ENCODE data around the gene KHK. TPM values are rescaled to one million over a fixed set of nuclear protein-coding genes. Genes with fewer than 3 reads are reported as not detected.

Gene KHK
- total RNA-seq, 2 experiments from 2014 or later: 6.7 to 9.5 TPM

DNA sequence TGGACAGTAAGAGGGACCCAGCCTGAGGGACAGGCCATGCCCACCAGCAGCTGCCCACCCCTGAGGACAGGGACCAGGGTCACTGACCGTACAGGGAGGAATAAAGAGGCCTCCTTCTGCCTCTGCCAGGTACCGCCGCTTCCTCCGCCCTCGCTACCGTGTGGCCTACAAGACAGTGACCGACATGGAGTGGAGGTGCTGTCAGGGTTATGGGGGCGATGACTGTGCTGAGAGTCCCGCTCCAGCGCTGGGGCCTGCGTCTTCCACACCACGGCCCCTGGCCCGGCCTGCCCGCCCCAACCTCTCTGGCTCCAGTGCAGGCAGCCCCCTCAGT, 6.0 kb upstream of the KHK start:
- TF ChIP-seq, protein P1, sequence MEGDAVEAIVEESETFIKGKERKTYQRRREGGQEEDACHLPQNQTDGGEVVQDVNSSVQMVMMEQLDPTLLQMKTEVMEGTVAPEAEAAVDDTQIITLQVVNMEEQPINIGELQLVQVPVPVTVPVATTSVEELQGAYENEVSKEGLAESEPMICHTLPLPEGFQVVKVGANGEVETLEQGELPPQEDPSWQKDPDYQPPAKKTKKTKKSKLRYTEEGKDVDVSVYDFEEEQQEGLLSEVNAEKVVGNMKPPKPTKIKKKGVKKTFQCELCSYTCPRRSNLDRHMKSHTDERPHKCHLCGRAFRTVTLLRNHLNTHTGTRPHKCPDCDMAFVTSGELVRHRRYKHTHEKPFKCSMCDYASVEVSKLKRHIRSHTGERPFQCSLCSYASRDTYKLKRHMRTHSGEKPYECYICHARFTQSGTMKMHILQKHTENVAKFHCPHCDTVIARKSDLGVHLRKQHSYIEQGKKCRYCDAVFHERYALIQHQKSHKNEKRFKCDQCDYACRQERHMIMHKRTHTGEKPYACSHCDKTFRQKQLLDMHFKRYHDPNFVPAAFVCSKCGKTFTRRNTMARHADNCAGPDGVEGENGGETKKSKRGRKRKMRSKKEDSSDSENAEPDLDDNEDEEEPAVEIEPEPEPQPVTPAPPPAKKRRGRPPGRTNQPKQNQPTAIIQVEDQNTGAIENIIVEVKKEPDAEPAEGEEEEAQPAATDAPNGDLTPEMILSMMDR (IDR thresholded peaks at IDR 0.05): no peak
- Mint-ChIP-seq H3K4me1 (ENCODE audit: low read depth) (peaks cover 34% of the 10 kb centered on the region), H3K36me3 (ENCODE audit: low read depth) (no peaks in the 10 kb centered on the region), H3K9me3 (no peaks in the 10 kb centered on the region), H3K4me3 (peak overlapping the region; percentile 64), H3K27me3 (no peaks in the 10 kb centered on the region), H3K27ac (peak overlapping the region; percentile 97)
- ATAC-seq (no peak), DNase-seq (no peak)
- CTCF ChIA-PET: interaction anchor here (0.6 to 4.1 kb wide), 8 partner anchors 8 to 518 kb away, joined by 3 to 26 read pairs (median 3); partner anchors contain the start of genes AGBL5, OST4 and PREB
- POLR2A ChIA-PET: interaction anchor here (1.0 to 6.1 kb wide), 4 partner anchors 7 to 137 kb away, joined by 3 to 40 read pairs (median 5); partner anchors contain the start of genes CAD and OST4
- intact Hi-C loops (cut with micrococcal nuclease): no loop called here

DNA sequence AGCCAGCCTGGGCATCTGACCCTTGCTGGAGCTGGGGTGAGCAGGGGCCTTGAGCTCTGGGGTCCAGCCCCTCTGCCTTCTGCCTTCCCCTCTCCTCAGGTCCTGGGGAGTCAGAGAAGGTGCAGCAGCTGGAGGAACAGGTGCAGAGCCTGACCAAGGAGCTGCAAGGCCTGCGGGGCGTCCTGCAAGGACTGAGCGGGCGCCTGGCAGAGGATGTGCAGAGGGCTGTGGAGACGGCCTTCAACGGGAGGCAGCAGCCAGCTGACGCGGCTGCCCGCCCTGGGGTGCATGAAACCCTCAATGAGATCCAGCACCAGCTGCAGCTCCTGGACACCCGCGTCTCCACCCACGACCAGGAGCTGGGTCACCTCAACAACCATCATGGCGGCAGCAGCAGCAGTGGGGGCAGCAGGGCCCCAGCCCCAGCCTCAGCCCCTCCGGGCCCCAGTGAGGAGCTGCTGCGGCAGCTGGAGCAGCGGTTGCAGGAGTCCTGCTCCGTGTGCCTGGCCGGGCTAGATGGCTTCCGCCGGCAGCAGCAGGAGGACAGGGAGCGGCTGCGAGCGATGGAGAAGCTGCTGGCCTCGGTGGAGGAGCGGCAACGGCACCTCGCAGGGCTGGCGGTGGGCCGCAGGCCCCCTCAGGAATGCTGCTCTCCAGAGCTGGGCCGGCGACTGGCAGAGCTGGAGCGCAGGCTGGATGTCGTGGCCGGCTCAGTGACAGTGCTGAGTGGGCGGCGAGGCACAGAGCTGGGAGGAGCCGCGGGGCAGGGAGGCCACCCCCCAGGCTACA, 4.4 kb upstream of the KHK start:
- TF ChIP-seq, protein P1 (IDR thresholded peaks at IDR 0.05): no peak
- Mint-ChIP-seq H3K4me3 (no peak overlapping the region), H3K27me3 (no peaks in the 10 kb centered on the region), H3K4me1 (ENCODE audit: low read depth) (peaks cover 29% of the 10 kb centered on the region), H3K27ac (peak overlapping the region; percentile 97), H3K9me3 (no peaks in the 10 kb centered on the region), H3K36me3 (ENCODE audit: low read depth) (no peaks in the 10 kb centered on the region)
- POLR2A ChIA-PET: interaction anchor here (0.9 to 6.1 kb wide), 7 partner anchors 9 to 136 kb away, joined by 3 to 40 read pairs (median 6); partner anchors contain the start of genes CAD and OST4
- ATAC-seq: no peak
- intact Hi-C loops (cut with micrococcal nuclease): no loop called here
- CTCF ChIA-PET: interaction anchor here (0.8 to 4.1 kb wide), 7 partner anchors 10 to 109 kb away, joined by 3 to 26 read pairs (median 3); partner anchors contain the start of genes AGBL5, OST4 and PREB
- DNase-seq: no peak

DNA sequence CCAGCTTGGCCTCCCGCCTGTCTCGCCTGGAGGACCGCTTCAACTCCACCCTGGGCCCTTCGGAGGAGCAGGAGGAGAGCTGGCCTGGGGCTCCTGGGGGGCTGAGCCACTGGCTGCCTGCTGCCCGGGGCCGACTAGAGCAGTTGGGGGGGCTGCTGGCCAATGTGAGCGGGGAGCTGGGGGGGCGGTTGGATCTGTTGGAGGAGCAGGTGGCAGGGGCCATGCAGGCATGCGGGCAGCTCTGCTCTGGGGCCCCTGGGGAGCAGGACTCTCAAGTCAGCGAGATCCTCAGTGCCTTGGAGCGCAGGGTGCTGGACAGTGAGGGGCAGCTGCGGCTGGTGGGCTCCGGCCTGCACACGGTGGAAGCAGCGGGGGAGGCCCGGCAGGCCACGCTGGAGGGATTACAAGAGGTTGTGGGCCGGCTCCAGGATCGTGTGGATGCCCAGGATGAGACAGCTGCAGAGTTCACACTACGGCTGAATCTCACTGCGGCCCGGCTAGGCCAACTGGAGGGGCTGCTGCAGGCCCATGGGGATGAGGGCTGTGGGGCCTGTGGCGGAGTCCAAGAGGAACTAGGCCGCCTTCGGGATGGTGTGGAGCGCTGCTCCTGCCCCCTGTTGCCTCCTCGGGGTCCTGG, 3.7 kb upstream of the KHK start:
- ChIA-PET CTCF (interaction anchor here (0.8 to 4.1 kb wide), 5 partner anchors 11 to 66 kb away, joined by 3 to 26 read pairs (median 3); partner anchors contain the start of genes AGBL5, OST4 and PREB), POLR2A (interaction anchor here (0.9 to 6.1 kb wide), 6 partner anchors 9 to 129 kb away, joined by 3 to 40 read pairs (median 4); partner anchors contain the start of genes ATRAID, OST4 and SLC5A6)
- Mint-ChIP-seq H3K27ac (peak overlapping the region; percentile 38), H3K4me1 (ENCODE audit: low read depth) (peaks cover 34% of the 10 kb centered on the region), H3K9me3 (no peaks in the 10 kb centered on the region), H3K4me3 (no peak overlapping the region), H3K36me3 (ENCODE audit: low read depth) (no peaks in the 10 kb centered on the region), H3K27me3 (no peaks in the 10 kb centered on the region)
- intact Hi-C loops (cut with micrococcal nuclease): no loop called here
- ATAC-seq (no peak), DNase-seq (no peak)
- TF ChIP-seq, protein P1 (IDR thresholded peaks at IDR 0.05): no peak

DNA sequence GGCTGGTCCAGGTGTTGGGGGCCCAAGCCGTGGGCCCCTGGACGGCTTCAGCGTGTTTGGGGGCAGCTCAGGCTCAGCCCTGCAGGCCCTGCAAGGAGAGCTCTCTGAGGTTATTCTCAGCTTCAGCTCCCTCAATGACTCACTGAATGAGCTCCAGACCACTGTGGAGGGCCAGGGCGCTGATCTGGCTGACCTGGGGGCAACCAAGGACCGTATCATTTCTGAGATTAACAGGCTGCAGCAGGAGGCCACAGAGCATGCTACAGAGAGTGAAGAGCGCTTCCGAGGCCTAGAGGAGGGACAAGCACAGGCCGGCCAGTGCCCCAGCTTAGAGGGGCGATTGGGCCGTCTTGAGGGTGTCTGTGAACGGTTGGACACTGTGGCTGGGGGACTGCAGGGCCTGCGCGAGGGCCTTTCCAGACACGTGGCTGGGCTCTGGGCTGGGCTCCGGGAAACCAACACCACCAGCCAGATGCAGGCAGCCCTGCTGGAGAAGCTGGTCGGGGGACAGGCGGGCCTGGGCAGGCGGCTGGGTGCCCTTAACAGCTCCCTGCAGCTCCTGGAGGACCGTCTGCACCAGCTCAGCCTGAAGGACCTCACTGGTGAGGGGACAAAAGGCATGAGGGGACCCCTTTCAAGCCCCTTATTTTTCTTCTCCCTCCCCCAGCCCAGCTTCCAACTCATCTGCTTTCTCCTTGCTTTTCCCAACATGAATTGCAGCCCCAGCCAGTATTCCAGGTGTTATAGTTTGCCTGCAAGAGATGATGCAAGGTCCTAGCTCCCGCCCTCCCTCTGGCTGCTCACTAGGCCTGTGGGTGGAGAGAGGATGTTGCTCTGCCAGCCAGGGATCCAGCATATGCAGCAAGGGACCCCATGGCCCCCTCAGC, 2.9 kb upstream of the KHK start:
- DNase-seq (no peak), ATAC-seq (no peak)
- peak overlapping the region; percentile 22 for H3K27ac Mint-ChIP-seq
- H3K4me1 Mint-ChIP-seq (ENCODE audit: low read depth): peaks cover 33% of the 10 kb centered on the region
- TF ChIP-seq, protein P1 (IDR thresholded peaks at IDR 0.05): no peak
- no peaks in the 10 kb centered on the region for H3K27me3 Mint-ChIP-seq
- ChIA-PET CTCF (interaction anchor here (1.6 to 4.1 kb wide), 3 partner anchors 11 to 67 kb away, joined by 4 to 26 read pairs (median 20); partner anchors contain the start of genes AGBL5 and OST4), POLR2A (interaction anchor here (0.6 to 6.1 kb wide), 7 partner anchors 10 to 128 kb away, joined by 3 to 40 read pairs (median 3); partner anchors contain the start of genes AGBL5, ATRAID, OST4 and SLC5A6)
- H3K4me3 Mint-ChIP-seq: no peak overlapping the region
- H3K9me3 Mint-ChIP-seq: no peaks in the 10 kb centered on the region
- H3K36me3 Mint-ChIP-seq (ENCODE audit: low read depth): no peaks in the 10 kb centered on the region
- intact Hi-C loops (cut with micrococcal nuclease): no loop called here

Data from activated CD8-positive, alpha-beta T cell treated with anti-CD3 and anti-CD28 coated beads for 36 hours (primary cell).